Naive thymus-derived CD4-positive, alpha-beta T cell (primary cell): Measurements from ENCODE around the gene PTTG2. TPM values are rescaled to one million over a fixed set of nuclear protein-coding genes. Genes with fewer than 3 reads are reported as not detected.
"Not testable (repeated sequence)": the region's sequence is repeated elsewhere in the genome, so short reads cannot be mapped to it uniquely, and the experiment has no call there.

Source experiments
- ATAC-seq: fragments of 150-1000 bp; cut with Tn5 transposase; 2 replicates; pipeline ENCODE4 v1.10.0; 2021; ENCODE audit warnings: mild to moderate bottlenecking, moderate library complexity
- CTCF ChIA-PET: fragments of 350-600 bp; sonication (Branson Sonifier 250); formaldehyde crosslinking; loops from one replicate; lab custom pipeline; 2021; ENCODE audit warnings: antibody characterized with exemption; lab: Charles Lee
- POLR2A ChIA-PET: fragments of 350-600 bp; sonication (Branson Sonifier 250); formaldehyde crosslinking; loops from one replicate; lab custom pipeline; 2021; ENCODE audit warnings: antibody characterized with exemption, inconsistent platforms; lab: Charles Lee
- DNase-seq, 9 donors: peaks; one replicate each; pipeline versions ENCODE4 v3.0.0 to v3.0.0-alpha.2; 2020 to 2022; ENCODE audit warnings: mixed read lengths in 1 of 9
- H3K27ac ChIP-seq: one replicate; pipeline ENCODE4 v1.7.0; 2013; ENCODE audit warnings: mild to moderate bottlenecking, low read depth, low read length, moderate library complexity
- H3K27me3 ChIP-seq, 2 donors: one replicate each; pipeline ENCODE4 v1.7.0; 2013; ENCODE audit warnings: low read length in 2 of 2, mild to moderate bottlenecking in 2 of 2, moderate library complexity in 2 of 2; ENCODE audit not compliant: control insufficient read depth in 2 of 2, insufficient read depth in 2 of 2
- H3K36me3 ChIP-seq, 3 experiments: 1 replicate in 2 of 3; 2 replicates in 1 of 3; pipeline ENCODE4 v1.7.0; 2013; ENCODE audit warnings: low read length in 3 of 3, mild to moderate bottlenecking in 3 of 3, moderate library complexity in 1 of 3; ENCODE audit not compliant: insufficient read depth in 3 of 3, control insufficient read depth in 2 of 3
- H3K4me1 ChIP-seq, 2 donors: one replicate each; pipeline ENCODE4 v1.7.0; 2013; ENCODE audit warnings: low read length in 2 of 2, mild to moderate bottlenecking in 2 of 2, moderate library complexity in 1 of 2; ENCODE audit not compliant: control insufficient read depth in 2 of 2, insufficient read depth in 2 of 2
- H3K4me3 ChIP-seq: 2 replicates; pipeline ENCODE4 v1.7.0; 2013; ENCODE audit warnings: mild to moderate bottlenecking, low read length
- H3K9me3 ChIP-seq, 3 experiments: 1 replicate in 2 of 3; 2 replicates in 1 of 3; pipeline ENCODE4 v1.7.0; 2013; ENCODE audit warnings: low read length in 3 of 3; ENCODE audit not compliant: control insufficient read depth in 2 of 3
- H3K27ac Mint-ChIP-seq, 9 donors: one replicate each; pipeline ENCODE4 v1.8.0; 2020 to 2022; ENCODE audit warnings: mixed read lengths in 9 of 9, mild to moderate bottlenecking in 8 of 9, moderate library complexity in 5 of 9, inconsistent platforms in 2 of 9
- H3K27me3 Mint-ChIP-seq, 5 donors: one replicate each; pipeline ENCODE4 v1.8.0; 2021 to 2022; ENCODE audit warnings: mixed read lengths in 5 of 5, mild to moderate bottlenecking in 1 of 5
- H3K36me3 Mint-ChIP-seq, 5 donors: one replicate each; pipeline ENCODE4 v1.8.0; 2020 to 2022; ENCODE audit warnings: mixed read lengths in 5 of 5, mild to moderate bottlenecking in 3 of 5, inconsistent platforms in 1 of 5
- H3K4me1 Mint-ChIP-seq, 7 donors: one replicate each; pipeline ENCODE4 v1.8.0; 2020 to 2022; ENCODE audit warnings: mixed read lengths in 7 of 7, mild to moderate bottlenecking in 3 of 7, inconsistent platforms in 1 of 7
- H3K4me3 Mint-ChIP-seq, 10 donors: one replicate each; pipeline ENCODE4 v1.8.0; 2020 to 2022; ENCODE audit warnings: mild to moderate bottlenecking in 10 of 10, mixed read lengths in 10 of 10, moderate library complexity in 6 of 10, inconsistent platforms in 2 of 10
- H3K9me3 Mint-ChIP-seq, 11 donors: one replicate each; pipeline ENCODE4 v1.8.0; 2020 to 2022; ENCODE audit warnings: mixed read lengths in 11 of 11, mild to moderate bottlenecking in 4 of 11, inconsistent platforms in 1 of 11, moderate library complexity in 1 of 11
- intact Hi-C, 2 donors: fragments of 100-400 bp; cut with micrococcal nuclease; formaldehyde crosslinking; loops; one replicate each; pipeline ENCODE4 v1.15.1; 2023
- polyA plus RNA-seq, 2 donors: library from polyadenylated mRNA; unstranded; fragments of 300-500 nt; fragmentation: Illumina TruSeq; gene quantifications; one replicate each; pipeline ENCODE4 v1.2.3, GENCODE V29; 2021
- total RNA-seq, 6 experiments: library from RNA in 5 of 6; stranded (reverse) in 5 of 6; gene quantifications; 1 replicate in 5 of 6; 2 replicates in 1 of 6; pipeline ENCODE4 v1.2.3 and lab custom pipeline; 2021 to 2026

Gene PTTG2
- total and polyA plus RNA-seq, 7 experiments from 2014 or later, result 0.56 to 2.5 (median 1.6) TPM

DNA sequence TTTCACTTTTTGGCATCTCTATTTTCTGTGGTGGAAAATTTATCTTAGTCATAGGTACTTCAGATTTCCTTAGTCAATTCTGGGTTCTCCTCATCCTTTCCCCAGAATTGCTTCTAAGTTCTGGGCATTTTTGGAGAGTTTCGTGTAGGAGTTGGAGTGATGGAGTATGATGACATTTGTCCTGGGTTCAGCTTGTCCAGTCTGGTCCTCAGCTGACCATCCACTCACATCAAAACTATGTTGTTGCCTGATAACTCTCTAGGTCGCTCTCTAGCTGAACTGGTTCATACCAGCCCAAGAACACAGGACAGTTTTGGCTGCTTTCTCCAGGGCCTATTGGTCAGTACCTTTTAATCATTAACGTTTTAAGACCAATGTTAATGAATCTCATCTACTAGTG lies 13.2 kb downstream of the PTTG2 start:
- Mint-ChIP-seq H3K27me3 (no peaks in the 10 kb centered on the region), H3K36me3 (peaks cover 0 to 22% (median 10%) of the 10 kb centered on the region in 5 donors), H3K27ac (peak overlapping the region in 2 of 9 donors; percentile 31 to 76), H3K9me3 (peaks cover 0 to 3% (median 0%) of the 10 kb centered on the region in 11 donors), H3K4me3 (no peak overlapping the region), H3K4me1 (peaks cover 0 to 22% (median 19%) of the 10 kb centered on the region in 7 donors)
- H3K4me3 ChIP-seq, result no peak overlapping the region
- ATAC-seq (no peak), DNase-seq (no peak)
- H3K4me1 ChIP-seq, result peaks cover 6% of the 10 kb centered on the region in 2 donors
- H3K27me3 ChIP-seq, result no peaks in the 10 kb centered on the region
- ChIA-PET CTCF (no interaction called here), POLR2A (no interaction called here)
- no peak overlapping the region for H3K27ac ChIP-seq
- intact Hi-C loops, result no loop called here
- H3K9me3 ChIP-seq, result no peaks in the 10 kb centered on the region
- H3K36me3 ChIP-seq, result no peaks in the 10 kb centered on the region

DNA sequence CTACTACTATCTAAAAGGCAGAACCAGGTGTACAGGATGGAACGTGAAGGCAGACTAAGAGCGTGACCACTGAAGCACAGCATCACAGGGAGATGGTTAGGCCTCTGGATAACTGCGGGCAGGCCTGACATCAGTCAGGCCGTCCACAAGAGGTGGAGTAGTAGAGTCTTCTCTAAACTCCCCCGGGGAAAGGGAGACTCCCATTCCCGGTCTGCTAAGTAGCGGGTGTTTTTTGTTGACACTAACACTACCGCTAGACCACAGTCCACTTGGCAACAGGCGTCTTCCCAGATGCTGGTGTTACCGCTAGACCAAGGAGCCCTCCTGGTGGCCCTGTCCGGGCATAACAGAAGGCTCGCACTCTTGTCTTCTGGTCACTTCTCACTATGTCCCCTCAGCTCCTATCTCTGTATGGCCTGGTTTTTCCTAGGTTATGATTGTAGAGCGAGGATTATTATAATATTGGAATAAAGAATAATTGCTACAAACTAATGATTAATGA lies 15.2 kb downstream of the PTTG2 start:
- H3K9me3 Mint-ChIP-seq, DNase-seq, H3K36me3 Mint-ChIP-seq, H3K4me1 ChIP-seq, H3K27me3 Mint-ChIP-seq, ATAC-seq, H3K36me3 ChIP-seq, H3K9me3 ChIP-seq, POLR2A ChIA-PET, H3K27ac ChIP-seq, H3K4me3 ChIP-seq, H3K27me3 ChIP-seq: not testable (repeated sequence)
- Mint-ChIP-seq H3K4me1 (peaks cover 0 to 27% (median 23%) of the 10 kb centered on the region in 7 donors), H3K27ac (peak overlapping the region in 5 of 9 donors; percentile 10 to 60 (median 40)), H3K4me3 (peak overlapping the region in 3 of 10 donors; percentile 26 to 58 (median 46))
- CTCF ChIA-PET, result interaction anchor here (1.3 kb wide), 1 partner anchor 13 kb away, joined by 4 read pairs; no protein-coding TSS in a partner anchor
- intact Hi-C loops, result loop anchor here (5.0 kb wide), 2 partner anchors 62 to 373 kb away; no protein-coding TSS in a partner anchor

DNA sequence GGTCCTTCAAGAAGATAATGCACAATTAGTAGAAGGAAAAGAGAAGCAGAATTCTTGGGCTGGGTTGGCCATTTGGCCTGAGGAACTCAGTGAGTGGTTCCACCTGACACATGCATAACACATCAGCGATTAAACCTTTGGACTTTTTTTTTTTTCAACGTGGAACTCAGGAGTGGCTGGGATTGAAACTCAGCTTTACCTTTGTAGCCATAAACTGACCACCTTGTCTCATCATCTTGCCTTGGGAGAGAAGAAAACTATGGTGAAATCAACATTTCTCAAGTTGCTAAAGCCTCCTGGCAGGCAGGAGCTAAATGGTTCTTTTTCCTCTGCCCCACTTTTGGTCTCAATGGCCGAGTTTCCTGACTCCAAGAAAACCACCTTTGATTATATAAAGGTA lies 16.3 kb downstream of the PTTG2 start:
- CTCF ChIA-PET, result interaction anchor here (0.6 to 1.4 kb wide), 4 partner anchors 55 to 541 kb away, joined by 4 to 5 read pairs (median 4); no protein-coding TSS in a partner anchor
- POLR2A ChIA-PET, result interaction anchor here (0.7 to 1.9 kb wide), 5 partner anchors 9 to 150 kb away, joined by 3 to 7 read pairs (median 4); partner anchors contain the start of gene PGM2
- intact Hi-C loops, result loop anchor here (2.0 to 5.0 kb wide), 3 partner anchors 61 to 688 kb away; partner anchors contain the start of gene KLF3 (in 1 of the 2)
- Mint-ChIP-seq H3K36me3 (peaks cover 0 to 2% (median 0%) of the 10 kb centered on the region in 5 donors), H3K4me1 (peaks cover 6 to 31% (median 25%) of the 10 kb centered on the region in 7 donors), H3K4me3 (peak overlapping the region; percentile 45 to 86 (median 72)), H3K27me3 (no peaks in the 10 kb centered on the region), H3K27ac (peak overlapping the region; percentile 7 to 91 (median 70)), H3K9me3 (no peaks in the 10 kb centered on the region)
- peak overlapping the region; percentile 63 for H3K27ac ChIP-seq
- H3K9me3 ChIP-seq, result no peaks in the 10 kb centered on the region
- H3K36me3 ChIP-seq, result no peaks in the 10 kb centered on the region
- ATAC-seq, result no peak
- peaks cover 9 to 10% of the 10 kb centered on the region in 2 donors for H3K4me1 ChIP-seq
- DNase-seq, result no peak
- H3K4me3 ChIP-seq, result peak overlapping the region; percentile 50
- H3K27me3 ChIP-seq, result no peaks in the 10 kb centered on the region

DNA sequence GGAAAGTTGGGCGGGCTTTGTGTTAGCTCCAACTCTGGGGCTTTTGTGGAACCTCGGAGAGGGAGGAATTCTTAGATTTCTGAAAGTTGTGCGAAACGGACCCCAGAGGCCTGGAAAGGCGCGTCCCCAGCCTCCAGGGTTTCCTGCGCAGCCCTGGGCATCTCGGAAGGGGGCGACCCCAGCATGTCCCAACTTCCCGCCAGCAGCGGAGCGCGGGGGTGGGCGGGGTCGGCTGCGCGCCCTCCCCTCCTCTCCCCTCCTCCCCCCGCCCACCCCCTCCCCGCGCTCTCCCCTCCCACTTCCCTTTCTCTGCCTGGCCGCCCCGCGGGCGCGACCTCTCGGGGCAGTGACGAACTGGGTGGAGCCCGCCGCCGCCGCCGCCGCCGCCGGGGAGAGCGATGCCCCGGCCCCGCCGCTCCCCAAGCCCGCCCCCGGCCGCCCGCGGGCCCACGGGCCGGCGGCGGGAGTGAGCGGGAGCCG lies 16.8 kb downstream of the PTTG2 start:
- H3K9me3 Mint-ChIP-seq, result no peaks in the 10 kb centered on the region
- ChIA-PET CTCF (interaction anchor here (0.7 to 1.6 kb wide), 4 partner anchors 10 to 374 kb away, joined by 4 to 6 read pairs (median 4); no protein-coding TSS in a partner anchor), POLR2A (interaction anchor here (0.5 to 1.9 kb wide), 5 partner anchors 10 to 540 kb away, joined by 3 to 7 read pairs (median 4); partner anchors contain the start of gene PGM2)
- Histone ChIP-seq H3K36me3 (no peaks in the 10 kb centered on the region), H3K4me1 (peaks cover 9 to 10% of the 10 kb centered on the region in 2 donors), H3K27ac (peak overlapping the region; percentile 85), H3K9me3 (no peaks in the 10 kb centered on the region), H3K27me3 (no peaks in the 10 kb centered on the region), H3K4me3 (peak overlapping the region; percentile 69)
- peak overlapping the region in 8 of 9 donors; percentile 7 to 91 (median 70) for H3K27ac Mint-ChIP-seq
- peak; percentile 93 for ATAC-seq
- intact Hi-C loops, result loop anchor here (1.0 to 5.0 kb wide), 12 partner anchors 23 to 1205 kb away; partner anchors contain the start of genes PGM2 (in 2 of the 2), RELL1 (in 2 of the 2), TBC1D1 (in 2 of the 2) and KLF3 (in 1 of the 2)
- DNase-seq, result peak; percentile 72 to 81 (median 78)
- peak overlapping the region; percentile 61 to 91 (median 74) for H3K4me3 Mint-ChIP-seq
- peaks cover 0 to 2% (median 0%) of the 10 kb centered on the region in 5 donors for H3K36me3 Mint-ChIP-seq
- H3K27me3 Mint-ChIP-seq, result no peaks in the 10 kb centered on the region
- peaks cover 10 to 36% (median 30%) of the 10 kb centered on the region in 7 donors for H3K4me1 Mint-ChIP-seq

DNA sequence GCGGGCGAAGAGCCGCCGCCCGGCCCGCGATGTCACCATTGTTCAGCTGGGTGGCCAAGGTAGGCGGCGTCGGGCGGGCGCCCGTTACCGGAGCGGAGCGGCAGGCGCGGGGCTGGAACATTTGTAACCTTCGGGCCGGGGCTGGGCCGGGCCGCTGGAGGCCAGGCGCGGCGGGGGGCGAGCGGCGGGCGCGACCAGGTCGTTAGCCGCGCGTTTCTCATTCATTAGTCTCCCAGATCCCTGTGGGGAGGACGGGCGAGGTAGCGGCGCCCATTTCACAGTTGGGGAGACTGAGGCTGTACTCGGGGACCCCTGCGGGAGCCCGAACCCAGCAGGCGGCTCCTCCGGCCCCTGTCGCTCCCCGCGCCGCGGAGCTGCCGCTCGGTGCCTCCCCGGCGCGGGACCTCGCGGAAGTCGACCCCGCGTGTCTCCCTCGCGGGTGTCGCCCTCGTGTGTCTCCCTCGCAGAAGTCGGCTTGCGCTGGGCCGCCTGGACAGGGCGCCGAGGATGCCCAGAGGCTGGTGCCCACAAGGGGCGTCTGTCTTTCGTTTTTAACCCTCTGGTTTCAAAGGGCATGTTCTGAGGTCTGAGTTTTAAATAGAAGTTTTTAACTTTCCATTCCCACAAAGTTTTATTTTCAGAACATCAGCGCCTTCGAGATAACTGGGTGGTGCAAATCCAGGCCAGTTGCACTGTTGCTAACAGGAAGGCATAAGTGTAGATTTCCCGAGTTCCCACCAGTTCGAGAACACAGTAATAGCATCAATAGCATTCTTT lies 17.5 kb downstream of the PTTG2 start:
- peak; percentile 87 for ATAC-seq
- peaks cover 14 to 40% (median 34%) of the 10 kb centered on the region in 7 donors for H3K4me1 Mint-ChIP-seq
- POLR2A ChIA-PET, result interaction anchor here (0.5 to 1.9 kb wide), 6 partner anchors 86 to 809 kb away, joined by 3 to 7 read pairs (median 4); partner anchors contain the start of gene PGM2

More for the DNA sequence above, 17.5 kb downstream of the PTTG2 start:
- H3K27me3 ChIP-seq, result no peaks in the 10 kb centered on the region
- peak overlapping the region; percentile 85 for H3K27ac ChIP-seq
- H3K4me3 ChIP-seq, result peak overlapping the region; percentile 69
- peaks cover 9 to 13% of the 10 kb centered on the region in 2 donors for H3K4me1 ChIP-seq
- DNase-seq, result peak; percentile 56 to 75 (median 70)
- peaks cover 0 to 7% (median 3%) of the 10 kb centered on the region in 5 donors for H3K36me3 Mint-ChIP-seq
- H3K4me3 Mint-ChIP-seq, result peak overlapping the region; percentile 74 to 91 (median 84)
- peak overlapping the region; percentile 51 to 90 (median 78) for H3K27ac Mint-ChIP-seq
- no peaks in the 10 kb centered on the region for H3K9me3 Mint-ChIP-seq
- CTCF ChIA-PET, result interaction anchor here (0.7 to 1.6 kb wide), 4 partner anchors 9 to 375 kb away, joined by 4 to 6 read pairs (median 4); no protein-coding TSS in a partner anchor
- H3K36me3 ChIP-seq, result no peaks in the 10 kb centered on the region
- intact Hi-C loops, result loop anchor here (1.0 to 5.0 kb wide), 12 partner anchors 23 to 1205 kb away; partner anchors contain the start of genes PGM2 (in 2 of the 2), RELL1 (in 2 of the 2), TBC1D1 (in 2 of the 2) and KLF3 (in 1 of the 2)
- no peaks in the 10 kb centered on the region for H3K9me3 ChIP-seq
- no peaks in the 10 kb centered on the region for H3K27me3 Mint-ChIP-seq
